Activated CD4-positive, alpha-beta T cell treated with anti-CD3 and anti-CD28 coated beads, Interleukin-2, amount 10 ng/mL, durations not matched to agents 24 days and 14 days (primary cell): Measurements from ENCODE around the gene LRRC46. TPM values are rescaled to one million over a fixed set of nuclear protein-coding genes. Genes with fewer than 3 reads are reported as not detected.
A peak's percentile ranks its signal among the peaks of the same experiment; 100 is the strongest.

ENCODE experiments used
- DNase-seq: peaks from one replicate; pipeline ENCODE4 v3.0.0; 2022
- H3K27ac Mint-ChIP-seq: one replicate; pipeline ENCODE4 v1.8.0; 2022; ENCODE audit warnings: mild to moderate bottlenecking, mixed read lengths
- H3K27me3 Mint-ChIP-seq: one replicate; pipeline ENCODE4 v1.8.0; 2022; ENCODE audit warnings: mixed read lengths
- H3K36me3 Mint-ChIP-seq: one replicate; pipeline ENCODE4 v1.8.0; 2022; ENCODE audit warnings: low read depth, mild to moderate bottlenecking, mixed read lengths
- H3K4me1 Mint-ChIP-seq: one replicate; pipeline ENCODE4 v1.8.0; 2021; ENCODE audit warnings: mixed read lengths
- H3K4me3 Mint-ChIP-seq: one replicate; pipeline ENCODE4 v1.8.0; 2022; ENCODE audit warnings: mild to moderate bottlenecking, moderate library complexity, mixed read lengths
- H3K9me3 Mint-ChIP-seq: one replicate; pipeline ENCODE4 v1.8.0; 2021; ENCODE audit warnings: mixed read lengths
- intact Hi-C: fragments of 100-400 bp; cut with micrococcal nuclease; formaldehyde crosslinking; loops from one replicate; pipeline ENCODE4 v1.15.1; 2023
- total RNA-seq: library from RNA; stranded (reverse); gene quantifications from 2 replicates; pipeline ENCODE4 v1.2.3, GENCODE V29; 2022

The LRRC46 gene
- total RNA-seq, 1 donor from 2014 or later, result 0.44 TPM

- peaks cover 3% of the 10 kb centered on the region for H3K4me1 Mint-ChIP-seq
- H3K27ac Mint-ChIP-seq, result no peak overlapping the region
- peaks cover 2% of the 10 kb centered on the region for H3K27me3 Mint-ChIP-seq
- H3K4me3 Mint-ChIP-seq, result no peak overlapping the region
- no peaks in the 10 kb centered on the region for H3K9me3 Mint-ChIP-seq
- peaks cover 6% of the 10 kb centered on the region for H3K36me3 Mint-ChIP-seq
- intact Hi-C loops, result loop anchor here (2.0 kb wide), 1 partner anchor 27 kb away; no protein-coding TSS in a partner anchor
- DNase-seq, result no peak
These were observed 27.7 kb upstream of the LRRC46 start for GRCh38 chr17:47803751-47804150.

GRCh38 chr17:47804461-47804860 is 27.0 kb upstream of the LRRC46 start:
- intact Hi-C loops, result no loop called here
- H3K27me3 Mint-ChIP-seq, result peaks cover 2% of the 10 kb centered on the region
- peaks cover 6% of the 10 kb centered on the region for H3K36me3 Mint-ChIP-seq
- no peak overlapping the region for H3K4me3 Mint-ChIP-seq
- DNase-seq, result no peak
- no peak overlapping the region for H3K27ac Mint-ChIP-seq
- H3K9me3 Mint-ChIP-seq, result no peaks in the 10 kb centered on the region
- peaks cover 3% of the 10 kb centered on the region for H3K4me1 Mint-ChIP-seq

- intact Hi-C loops, result no loop called here
- H3K27me3 Mint-ChIP-seq, result peaks cover 2% of the 10 kb centered on the region
- H3K4me3 Mint-ChIP-seq, result no peak overlapping the region
- peaks cover 8% of the 10 kb centered on the region for H3K4me1 Mint-ChIP-seq
- H3K9me3 Mint-ChIP-seq, result no peaks in the 10 kb centered on the region
- no peak for DNase-seq
- H3K36me3 Mint-ChIP-seq, result peaks cover 21% of the 10 kb centered on the region
- no peak overlapping the region for H3K27ac Mint-ChIP-seq
These were observed 25.2 kb upstream of the LRRC46 start for GRCh38 chr17:47806026-47806912.

GRCh38 chr17:47806913-47807255 is 24.6 kb upstream of the LRRC46 start:
- Mint-ChIP-seq H3K27ac (no peak overlapping the region), H3K9me3 (no peaks in the 10 kb centered on the region), H3K27me3 (peaks cover 2% of the 10 kb centered on the region), H3K4me1 (peaks cover 8% of the 10 kb centered on the region), H3K4me3 (no peak overlapping the region), H3K36me3 (peaks cover 27% of the 10 kb centered on the region)
- DNase-seq, result no peak
- intact Hi-C loops, result no loop called here

GRCh38 chr17:47807421-47807820 is 24.0 kb upstream of the LRRC46 start:
- no peak overlapping the region for H3K4me3 Mint-ChIP-seq
- no peak for DNase-seq
- H3K36me3 Mint-ChIP-seq, result peaks cover 31% of the 10 kb centered on the region
- no peak overlapping the region for H3K27ac Mint-ChIP-seq
- intact Hi-C loops, result no loop called here
- H3K4me1 Mint-ChIP-seq, result peaks cover 7% of the 10 kb centered on the region
- peaks cover under 1% of the 10 kb centered on the region for H3K27me3 Mint-ChIP-seq
- H3K9me3 Mint-ChIP-seq, result no peaks in the 10 kb centered on the region

GRCh38 chr17:47808036-47808829 is 23.2 kb upstream of the LRRC46 start:
- Mint-ChIP-seq H3K4me3 (no peak overlapping the region), H3K4me1 (peaks cover 6% of the 10 kb centered on the region), H3K36me3 (peaks cover 32% of the 10 kb centered on the region), H3K27me3 (no peaks in the 10 kb centered on the region), H3K9me3 (no peaks in the 10 kb centered on the region), H3K27ac (no peak overlapping the region)
- intact Hi-C loops, result no loop called here
- DNase-seq, result no peak

DNA sequence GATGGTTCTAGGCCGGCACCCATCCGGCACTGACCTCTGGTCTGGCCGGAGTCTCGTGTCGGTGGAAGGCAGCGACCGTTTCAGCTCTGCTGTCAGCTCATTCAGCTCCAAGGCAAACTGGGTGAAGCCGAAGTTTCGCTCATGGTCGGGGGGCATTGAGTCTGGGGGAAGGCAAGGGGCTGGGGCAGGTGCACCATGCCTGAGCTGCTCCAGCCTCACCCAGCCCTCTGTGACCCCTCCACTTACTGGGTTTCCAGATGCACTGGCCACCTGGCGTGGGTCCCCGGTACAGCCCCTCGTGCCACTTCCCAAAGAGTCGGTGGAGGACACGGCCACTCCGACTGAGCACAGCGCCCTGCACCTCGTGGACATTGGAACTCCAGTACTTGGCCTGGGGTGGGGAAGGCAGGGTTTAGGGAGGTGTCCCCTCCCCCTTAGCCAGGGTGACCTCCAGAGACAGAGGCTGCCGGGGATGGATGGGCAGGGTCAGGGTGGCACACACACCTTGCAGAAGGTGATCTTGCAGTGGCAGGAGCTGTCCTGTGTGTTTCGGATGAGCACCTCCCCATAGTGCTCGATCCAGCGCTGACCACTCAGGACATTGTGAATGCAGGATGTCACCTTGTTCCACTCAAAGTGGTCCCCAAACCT is 22.5 kb upstream of the LRRC46 start:
- Mint-ChIP-seq H3K4me1 (peaks cover 6% of the 10 kb centered on the region), H3K27me3 (no peaks in the 10 kb centered on the region), H3K27ac (no peak overlapping the region), H3K36me3 (peaks cover 32% of the 10 kb centered on the region), H3K4me3 (no peak overlapping the region), H3K9me3 (no peaks in the 10 kb centered on the region)
- no peak for DNase-seq
- intact Hi-C loops, result no loop called here

- peak overlapping the region; percentile 39 for H3K27ac Mint-ChIP-seq
- no peaks in the 10 kb centered on the region for H3K9me3 Mint-ChIP-seq
- H3K27me3 Mint-ChIP-seq, result no peaks in the 10 kb centered on the region
- H3K4me3 Mint-ChIP-seq, result no peak overlapping the region
- H3K4me1 Mint-ChIP-seq, result peaks cover 6% of the 10 kb centered on the region
- DNase-seq, result no peak
- peaks cover 38% of the 10 kb centered on the region for H3K36me3 Mint-ChIP-seq
- intact Hi-C loops, result no loop called here
These were observed 21.2 kb upstream of the LRRC46 start for GRCh38 chr17:47810200-47810821.

GRCh38 chr17:47810901-47811635 is 20.4 kb upstream of the LRRC46 start:
- no peak for DNase-seq
- Mint-ChIP-seq H3K27me3 (no peaks in the 10 kb centered on the region), H3K36me3 (peaks cover 42% of the 10 kb centered on the region), H3K27ac (peak overlapping the region; percentile 30), H3K4me1 (peaks cover 6% of the 10 kb centered on the region), H3K4me3 (no peak overlapping the region), H3K9me3 (no peaks in the 10 kb centered on the region)
- intact Hi-C loops, result no loop called here

GRCh38 chr17:47811709-47812108 is 19.8 kb upstream of the LRRC46 start:
- no peak for DNase-seq
- H3K27me3 Mint-ChIP-seq, result no peaks in the 10 kb centered on the region
- H3K36me3 Mint-ChIP-seq, result peaks cover 46% of the 10 kb centered on the region
- H3K4me1 Mint-ChIP-seq, result peaks cover 6% of the 10 kb centered on the region
- no peak overlapping the region for H3K27ac Mint-ChIP-seq
- no peaks in the 10 kb centered on the region for H3K9me3 Mint-ChIP-seq
- intact Hi-C loops, result no loop called here
- no peak overlapping the region for H3K4me3 Mint-ChIP-seq

DNA sequence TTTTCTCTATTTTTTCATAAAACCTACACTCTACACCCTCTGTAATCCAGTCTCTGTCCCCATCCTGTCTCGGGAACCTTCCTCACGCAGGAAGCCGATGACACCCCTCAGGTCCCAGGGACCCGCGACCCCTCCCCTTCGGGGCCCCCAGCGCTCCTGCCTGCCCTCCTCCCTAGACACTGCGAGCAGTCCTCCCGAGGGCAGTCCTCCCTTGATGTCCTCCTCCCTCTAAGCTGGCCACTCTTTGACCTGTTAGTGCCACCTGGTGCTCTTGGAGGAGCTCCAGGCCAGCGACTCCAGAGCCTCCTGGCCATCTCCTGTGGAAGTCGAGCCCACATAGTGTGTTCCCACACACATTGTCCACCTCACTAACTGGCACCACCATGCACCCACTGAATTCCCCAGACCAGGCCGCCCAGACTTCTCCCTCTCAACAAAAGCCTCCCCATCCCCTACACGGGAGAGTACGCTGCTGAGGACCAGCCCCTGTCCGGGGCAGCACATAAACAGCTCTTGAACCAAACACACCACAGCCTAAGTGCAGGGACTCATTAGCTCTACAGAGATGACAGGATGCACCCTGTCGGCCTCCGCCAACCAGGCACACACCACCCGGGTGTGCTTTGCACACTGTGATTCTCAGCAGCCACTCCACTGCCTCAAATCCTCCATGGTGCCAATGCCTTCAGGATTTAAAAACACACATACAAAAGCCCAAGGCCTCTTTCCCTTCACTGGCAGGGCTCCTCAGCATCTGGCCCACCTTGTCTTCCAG is 19.1 kb upstream of the LRRC46 start:
- Mint-ChIP-seq H3K27ac (no peak overlapping the region), H3K4me3 (no peak overlapping the region), H3K9me3 (no peaks in the 10 kb centered on the region), H3K4me1 (peaks cover 6% of the 10 kb centered on the region), H3K36me3 (peaks cover 50% of the 10 kb centered on the region), H3K27me3 (no peaks in the 10 kb centered on the region)
- intact Hi-C loops, result no loop called here
- no peak for DNase-seq

- Mint-ChIP-seq H3K27me3 (no peaks in the 10 kb centered on the region), H3K36me3 (peaks cover 49% of the 10 kb centered on the region), H3K9me3 (no peaks in the 10 kb centered on the region), H3K4me1 (peaks cover 6% of the 10 kb centered on the region), H3K27ac (no peak overlapping the region), H3K4me3 (no peak overlapping the region)
- intact Hi-C loops, result no loop called here
- no peak for DNase-seq
These were observed 18.4 kb upstream of the LRRC46 start for GRCh38 chr17:47813077-47813476.
